Cardiac fibroblast (primary cell): ENCODE data around the gene MRS2.

Experiments
- DNase-seq, 2 donors: peaks; one replicate each; pipeline versions ENCODE4 v3.0.0 to v3.0.0-alpha.2; 2010; ENCODE audit warnings: low read depth in 2 of 2
- H3K4me3 ChIP-seq, 2 donors: replicated peaks in 1 of 2; 1 replicate in 1 of 2; 2 replicates in 1 of 2; pipeline ENCODE4 v1.5.1; 2011; ENCODE audit warnings: low read depth in 2 of 2, low read length in 2 of 2, mild to moderate bottlenecking in 2 of 2, moderate library complexity in 1 of 2
- TF ChIP-seq, protein P1 (sequence below): IDR thresholded peaks from one replicate; pipeline ENCODE4 v1.5.1; 2011; ENCODE audit warnings: low read depth, mild to moderate bottlenecking, low read length, inconsistent platforms

The MRS2 gene

GRCh38 chr6:24431045-24431451 lies 28.3 kb downstream of the MRS2 start:
- TF ChIP-seq, protein P1, sequence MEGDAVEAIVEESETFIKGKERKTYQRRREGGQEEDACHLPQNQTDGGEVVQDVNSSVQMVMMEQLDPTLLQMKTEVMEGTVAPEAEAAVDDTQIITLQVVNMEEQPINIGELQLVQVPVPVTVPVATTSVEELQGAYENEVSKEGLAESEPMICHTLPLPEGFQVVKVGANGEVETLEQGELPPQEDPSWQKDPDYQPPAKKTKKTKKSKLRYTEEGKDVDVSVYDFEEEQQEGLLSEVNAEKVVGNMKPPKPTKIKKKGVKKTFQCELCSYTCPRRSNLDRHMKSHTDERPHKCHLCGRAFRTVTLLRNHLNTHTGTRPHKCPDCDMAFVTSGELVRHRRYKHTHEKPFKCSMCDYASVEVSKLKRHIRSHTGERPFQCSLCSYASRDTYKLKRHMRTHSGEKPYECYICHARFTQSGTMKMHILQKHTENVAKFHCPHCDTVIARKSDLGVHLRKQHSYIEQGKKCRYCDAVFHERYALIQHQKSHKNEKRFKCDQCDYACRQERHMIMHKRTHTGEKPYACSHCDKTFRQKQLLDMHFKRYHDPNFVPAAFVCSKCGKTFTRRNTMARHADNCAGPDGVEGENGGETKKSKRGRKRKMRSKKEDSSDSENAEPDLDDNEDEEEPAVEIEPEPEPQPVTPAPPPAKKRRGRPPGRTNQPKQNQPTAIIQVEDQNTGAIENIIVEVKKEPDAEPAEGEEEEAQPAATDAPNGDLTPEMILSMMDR = peak; percentile 56
- peak; percentile 66 to 73 for DNase-seq
- H3K4me3 ChIP-seq = no peak overlapping the region

DNA sequence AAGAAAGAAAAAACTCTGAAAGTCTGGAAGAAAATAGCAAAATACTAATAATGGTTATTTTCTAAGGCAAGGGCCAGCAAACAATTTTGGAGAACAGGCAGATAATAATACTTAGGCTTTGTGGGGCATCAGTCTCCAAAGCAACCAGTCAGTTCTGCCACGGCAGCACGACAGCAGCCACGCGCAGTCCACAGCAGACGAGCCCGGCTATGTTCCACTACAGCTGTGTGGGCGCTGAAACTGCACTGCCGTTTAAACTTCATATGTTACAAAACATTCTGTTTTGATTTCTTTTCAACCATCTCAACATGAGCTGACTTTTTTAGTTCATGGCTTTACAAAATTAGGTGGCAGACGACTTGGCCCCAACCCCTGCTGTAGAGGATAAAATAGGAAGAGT lies 29.9 kb downstream of the MRS2 start:
- H3K4me3 ChIP-seq = no peak overlapping the region
- no peak for DNase-seq
- TF ChIP-seq, protein P1 = no peak

DNA sequence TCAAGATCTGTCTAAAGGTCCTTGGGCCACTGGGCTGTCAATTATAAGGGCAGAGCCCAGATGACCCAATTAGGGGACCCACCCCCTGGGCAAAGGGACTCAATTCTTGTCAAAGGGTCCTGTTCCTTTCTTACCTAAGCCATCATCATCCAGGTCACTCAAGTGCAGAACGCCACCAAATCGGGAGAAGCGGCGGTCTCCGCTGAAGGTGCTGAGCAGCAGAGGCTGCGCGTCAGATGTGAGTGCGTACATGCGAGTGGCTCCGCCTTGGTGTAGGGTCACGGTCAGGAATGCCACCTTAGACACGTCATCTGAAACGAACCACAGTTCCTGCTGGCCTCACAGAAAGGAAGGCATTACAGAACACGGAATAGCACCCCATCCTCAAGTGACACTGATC lies 34.2 kb downstream of the MRS2 start:
- no peak overlapping the region for H3K4me3 ChIP-seq
- TF ChIP-seq, protein P1 = no peak
- no peak for DNase-seq

DNA sequence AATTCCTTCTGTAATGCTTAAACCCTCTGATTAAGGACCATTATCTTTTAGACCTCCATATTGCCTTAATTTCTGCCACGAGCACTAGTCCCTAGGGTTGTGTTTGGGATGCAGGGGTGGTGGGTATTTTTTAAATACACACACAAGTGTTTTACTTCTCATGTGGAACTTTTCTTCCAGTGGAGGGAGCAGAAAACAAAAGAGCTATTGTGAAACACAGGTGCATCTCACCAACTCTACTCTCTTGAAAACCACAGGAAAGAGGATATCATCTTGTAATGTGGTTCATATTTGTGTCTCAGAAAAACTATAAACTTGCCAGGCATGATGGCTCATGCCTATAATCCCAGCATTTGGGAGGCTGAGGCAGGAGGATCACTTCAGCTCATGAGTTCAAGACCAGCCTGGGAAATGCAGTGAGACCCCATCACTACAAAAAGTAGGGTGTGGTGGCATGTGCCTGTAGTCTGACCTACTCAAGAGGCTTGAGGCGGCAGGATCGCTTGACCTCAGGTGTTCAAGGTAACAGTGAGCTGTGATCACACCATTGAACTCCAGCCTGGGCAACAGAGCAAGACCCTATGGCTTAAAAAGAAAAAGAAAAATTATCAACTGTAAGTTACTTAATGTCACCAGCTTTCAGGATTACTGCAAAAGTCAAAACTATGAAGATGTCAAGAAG lies 37.3 kb downstream of the MRS2 start:
- TF ChIP-seq, protein P1 = no peak
- no peak for DNase-seq
- H3K4me3 ChIP-seq = no peak overlapping the region

DNA sequence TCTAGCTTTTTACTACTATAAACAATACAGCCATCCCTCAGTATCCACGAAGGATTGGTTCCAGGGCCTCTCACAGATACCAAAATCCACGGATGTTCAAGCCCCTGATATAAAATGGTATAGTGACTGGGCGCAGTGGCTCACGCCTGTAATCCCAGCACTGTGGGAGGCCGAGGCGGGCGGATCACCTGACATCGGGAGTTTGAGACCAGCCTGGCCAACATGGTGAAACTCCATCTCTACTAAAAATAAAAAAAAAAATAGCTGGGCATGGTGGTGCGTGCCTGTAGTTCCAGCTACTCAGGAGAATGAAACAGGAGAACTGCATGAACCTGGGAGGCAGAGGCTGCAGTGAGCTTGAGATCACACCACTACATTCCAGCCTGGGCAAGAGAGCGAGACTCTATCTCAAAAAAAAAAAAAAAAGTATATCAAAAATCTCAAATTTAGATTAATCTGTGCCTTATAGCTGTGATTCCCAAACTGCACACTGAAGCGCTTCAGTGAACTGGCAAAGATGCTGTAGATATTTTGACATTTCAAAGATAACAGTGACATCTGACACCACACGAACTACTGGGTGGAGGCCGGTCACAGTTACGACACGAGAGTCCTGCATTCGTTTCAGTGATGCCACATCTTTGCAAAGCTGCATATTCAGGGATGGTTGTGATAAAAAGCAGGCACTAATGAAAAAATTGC lies 38.3 kb downstream of the MRS2 start:
- DNase-seq = no peak
- TF ChIP-seq, protein P1 = no peak
- no peak overlapping the region for H3K4me3 ChIP-seq

DNA sequence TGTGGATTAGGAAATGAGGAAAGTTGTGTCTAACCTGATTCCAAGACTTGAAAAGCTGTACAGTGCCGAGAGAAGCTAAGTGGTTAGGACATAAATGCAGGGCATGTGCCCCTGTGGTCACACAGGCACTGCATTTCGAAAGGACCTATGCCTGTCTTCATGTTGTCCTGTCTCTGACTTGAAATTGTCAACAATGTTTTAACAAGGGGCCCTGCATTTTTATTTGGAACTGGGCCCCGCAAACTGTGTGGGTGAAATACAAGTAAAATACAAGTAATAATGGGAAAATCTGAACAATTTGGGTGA lies 38.8 kb downstream of the MRS2 start:
- TF ChIP-seq, protein P1 = no peak

More for the DNA sequence above, 38.8 kb downstream of the MRS2 start:
- H3K4me3 ChIP-seq = no peak overlapping the region
- no peak for DNase-seq
